GM13977 (cell line): ENCODE results near the gene PCBP3.

ENCODE experiments used
- DNase-seq: peaks from one replicate; pipeline ENCODE4 v3.0.0; 2012; ENCODE audit warnings: low spot score
- CTCF ChIP-seq: IDR thresholded peaks from 2 replicates; pipeline ENCODE4 v1.5.1; 2012; ENCODE audit warnings: mild to moderate bottlenecking, control low read depth; ENCODE audit not compliant: insufficient read depth; ENCODE audit errors: extremely low read depth, missing control alignments
- in situ Hi-C: fragments of 300-500 bp; cut with MboI; formaldehyde crosslinking; loops from one replicate; pipeline ENCODE4 v1.12.0; 2022; ENCODE audit warnings: low sequenced_read_pairs, low pct_unique_long_range_greater_than_20kb, mixed read lengths, inconsistent platforms; ENCODE audit not compliant: unreplicated experiment

The PCBP3 gene

DNA sequence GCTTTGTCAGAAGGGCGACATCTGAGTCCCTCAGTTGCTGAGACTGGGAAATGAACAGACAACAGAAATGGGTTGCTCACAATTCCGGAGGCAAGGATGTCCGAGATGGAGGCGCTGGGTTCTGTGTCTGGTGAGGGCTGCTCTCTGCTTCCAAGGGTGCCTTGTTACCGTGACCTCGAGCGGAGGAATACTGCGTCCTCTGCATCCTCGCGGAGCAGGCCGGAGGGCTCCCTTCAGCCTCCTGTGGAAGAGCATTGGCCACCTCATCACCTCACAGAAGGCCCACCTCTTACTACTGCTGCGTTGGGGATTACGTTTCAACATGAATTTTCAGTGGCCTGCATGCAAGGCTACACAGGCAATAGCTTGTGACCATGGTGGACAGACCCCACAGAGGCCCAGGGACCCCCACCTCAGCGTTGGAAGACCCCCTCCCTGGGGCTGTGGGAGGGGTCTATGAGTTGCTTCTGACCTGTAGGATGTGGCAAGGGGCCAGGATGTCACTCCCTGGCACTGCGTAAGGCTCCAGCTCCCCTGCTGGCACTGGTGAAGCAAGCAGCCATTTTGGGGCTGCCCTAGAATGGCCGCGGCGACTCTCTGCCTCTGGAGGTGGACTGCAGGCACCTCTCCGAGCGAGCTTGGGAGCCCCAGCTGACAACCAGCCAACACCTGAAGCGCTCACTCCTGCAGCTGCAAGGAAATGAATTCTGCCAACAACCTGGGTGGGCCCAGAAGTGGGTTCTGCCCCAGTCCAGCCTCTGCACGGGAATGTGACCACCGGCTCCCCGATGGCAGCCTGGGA is 301.7 kb downstream of the PCBP3 start:
- DNase-seq: no peak
- no peak for TF ChIP-seq CTCF
- in situ Hi-C loops: no loop called here

DNA sequence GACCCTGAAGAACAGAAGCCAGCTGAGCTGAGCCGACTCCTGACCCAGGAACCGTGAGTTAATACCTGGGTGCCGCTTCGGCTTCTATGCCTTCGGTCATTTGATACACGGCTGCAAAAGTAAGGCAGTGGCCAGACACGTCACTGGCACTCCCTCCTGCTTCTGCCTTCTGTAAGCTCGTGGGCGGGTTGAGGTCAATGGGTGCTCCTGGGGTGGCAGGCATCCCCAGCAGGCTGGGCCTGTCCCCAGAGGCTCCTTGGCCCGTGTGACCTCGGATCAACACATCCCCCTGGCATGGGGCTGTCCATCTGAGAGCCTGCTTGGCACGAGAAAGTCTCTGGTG is 302.3 kb downstream of the PCBP3 start:
- TF ChIP-seq CTCF: no peak

GRCh38 chr21:45947296-45947695 is 303.8 kb downstream of the PCBP3 start:
- no peak for TF ChIP-seq CTCF
- in situ Hi-C loops: no loop called here
- no peak for DNase-seq

More for the DNA sequence above, 302.3 kb downstream of the PCBP3 start:
- in situ Hi-C loops: no loop called here
- DNase-seq: no peak

GRCh38 chr21:45947716-45948255 is 304.3 kb downstream of the PCBP3 start:
- in situ Hi-C loops: no loop called here
- DNase-seq: no peak
- no peak for TF ChIP-seq CTCF

GRCh38 chr21:45948576-45949141 is 305.1 kb downstream of the PCBP3 start:
- TF ChIP-seq CTCF: no peak
- in situ Hi-C loops: no loop called here
- DNase-seq: no peak

DNA sequence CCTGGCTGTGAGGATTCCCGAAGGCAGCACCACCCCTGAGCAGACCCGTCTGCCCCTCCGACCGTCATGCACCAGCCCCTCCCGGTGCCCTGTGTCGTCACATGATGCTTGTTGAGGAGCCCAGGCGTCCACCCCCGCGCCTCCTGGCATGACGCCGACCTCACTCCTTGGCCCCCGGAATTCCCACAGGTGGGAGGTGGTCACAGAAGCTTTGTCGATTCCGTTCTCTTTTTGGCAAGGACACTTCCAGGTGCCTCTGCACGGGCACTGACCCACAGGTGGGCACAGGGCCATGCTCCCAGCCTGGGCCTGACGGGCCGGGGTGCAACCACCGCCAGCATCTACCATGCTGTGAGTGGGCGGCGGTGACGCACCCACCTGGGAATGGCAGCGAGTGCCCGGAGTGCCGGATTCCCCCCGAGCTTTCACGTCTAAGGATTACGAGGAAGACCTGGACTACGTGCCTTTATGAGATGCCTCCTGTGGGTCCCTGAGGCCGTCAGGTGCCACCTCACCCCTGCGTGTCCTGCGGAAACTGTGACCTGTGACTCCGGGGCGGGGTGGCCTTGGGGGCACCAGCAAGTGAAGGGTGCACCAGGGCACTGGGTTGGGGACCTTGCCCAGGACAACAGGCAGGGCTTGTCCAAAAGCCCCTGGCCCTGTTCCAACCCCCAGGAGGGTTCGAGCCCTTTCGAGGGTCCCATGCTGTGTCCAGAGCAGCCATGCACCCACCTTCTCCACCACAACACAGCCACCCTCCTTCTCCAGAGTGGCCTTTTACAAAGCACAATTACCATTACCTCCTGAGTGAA is 306.6 kb downstream of the PCBP3 start:
- in situ Hi-C loops: no loop called here
- DNase-seq: no peak
- no peak for TF ChIP-seq CTCF
